Central memory CD8-positive, alpha-beta T cell (primary cell): ENCODE data around the gene PSMA7.
A peak's percentile ranks its signal among the peaks of the same experiment; 100 is the strongest.

Experiments used
- ATAC-seq: fragments of 150-1000 bp; cut with Tn5 transposase; replicated peaks from 2 replicates; pipeline ENCODE4 v1.10.0; 2022; ENCODE audit warnings: mild to moderate bottlenecking, moderate FRiP score, moderate number of reproducible peaks; ENCODE audit not compliant: poor library complexity, severe bottlenecking; ENCODE audit errors: extremely low read depth
- DNase-seq, 2 donors: peaks; one replicate each; pipeline ENCODE4 v3.0.0; 2021; ENCODE audit warnings: low spot score in 2 of 2
- H3K27ac Mint-ChIP-seq: one replicate; pipeline ENCODE4 v1.8.0; 2022; ENCODE audit warnings: low read depth, mild to moderate bottlenecking, moderate library complexity, mixed read lengths
- H3K27me3 Mint-ChIP-seq: one replicate; pipeline ENCODE4 v1.8.0; 2022; ENCODE audit warnings: mixed read lengths
- H3K36me3 Mint-ChIP-seq: one replicate; pipeline ENCODE4 v1.8.0; 2022; ENCODE audit warnings: mild to moderate bottlenecking, moderate library complexity, mixed read lengths; ENCODE audit not compliant: insufficient read depth
- H3K4me1 Mint-ChIP-seq: one replicate; pipeline ENCODE4 v1.8.0; 2022; ENCODE audit warnings: mixed read lengths
- H3K4me3 Mint-ChIP-seq: one replicate; pipeline ENCODE4 v1.8.0; 2022; ENCODE audit warnings: mild to moderate bottlenecking, moderate library complexity, mixed read lengths
- H3K9me3 Mint-ChIP-seq: one replicate; pipeline ENCODE4 v1.8.0; 2022; ENCODE audit warnings: mixed read lengths

The PSMA7 gene

GRCh38 chr20:62136283-62137091, 6.7 kb downstream of the PSMA7 start:
- Mint-ChIP-seq H3K27me3 (no peaks in the 10 kb centered on the region), H3K36me3 (peaks cover 76% of the 10 kb centered on the region), H3K4me3 (no peak overlapping the region), H3K9me3 (no peaks in the 10 kb centered on the region), H3K27ac (peak overlapping the region; percentile 33), H3K4me1 (peaks cover 42% of the 10 kb centered on the region)
- peak; percentile 57 to 63 for DNase-seq
- ATAC-seq, result peak; percentile 37

DNA sequence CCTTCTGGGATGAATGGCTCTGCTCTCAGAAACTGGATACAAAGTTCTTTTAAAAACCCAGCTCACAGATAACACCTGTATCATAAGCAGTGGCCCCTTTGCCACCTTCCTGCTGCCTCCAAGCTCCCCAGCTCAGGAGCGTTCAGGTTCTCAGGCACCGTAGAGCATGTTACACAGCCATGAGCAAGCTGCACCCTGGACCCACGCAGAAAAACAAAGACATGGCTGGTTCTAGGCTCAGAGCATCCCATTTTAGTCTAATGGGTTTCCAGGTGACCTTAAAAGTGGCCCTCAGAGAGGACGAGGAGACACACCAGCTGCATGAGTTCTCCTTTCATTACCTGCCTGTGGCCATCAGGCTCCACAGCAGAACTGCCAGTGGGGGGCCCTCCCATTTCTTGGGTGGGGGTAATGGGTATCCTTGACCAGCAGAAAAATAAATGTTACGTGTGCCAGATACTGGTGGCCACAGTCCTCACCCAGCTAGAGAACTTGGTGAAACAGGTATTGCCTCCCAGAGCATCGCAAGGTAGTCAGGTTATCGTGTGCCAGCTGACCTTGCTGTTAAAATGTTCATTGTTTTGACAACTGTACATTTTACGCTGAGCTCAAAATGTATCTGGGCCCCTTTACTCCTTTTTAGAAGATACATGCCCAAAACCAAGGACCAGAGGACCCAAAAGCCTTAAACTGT, 7.5 kb downstream of the PSMA7 start:
- H3K4me3 Mint-ChIP-seq, result no peak overlapping the region
- peaks cover 41% of the 10 kb centered on the region for H3K4me1 Mint-ChIP-seq
- no peak for ATAC-seq
- peaks cover 76% of the 10 kb centered on the region for H3K36me3 Mint-ChIP-seq
- no peaks in the 10 kb centered on the region for H3K27me3 Mint-ChIP-seq
- no peak for DNase-seq
- no peaks in the 10 kb centered on the region for H3K9me3 Mint-ChIP-seq
- H3K27ac Mint-ChIP-seq, result peak overlapping the region; percentile 38

DNA sequence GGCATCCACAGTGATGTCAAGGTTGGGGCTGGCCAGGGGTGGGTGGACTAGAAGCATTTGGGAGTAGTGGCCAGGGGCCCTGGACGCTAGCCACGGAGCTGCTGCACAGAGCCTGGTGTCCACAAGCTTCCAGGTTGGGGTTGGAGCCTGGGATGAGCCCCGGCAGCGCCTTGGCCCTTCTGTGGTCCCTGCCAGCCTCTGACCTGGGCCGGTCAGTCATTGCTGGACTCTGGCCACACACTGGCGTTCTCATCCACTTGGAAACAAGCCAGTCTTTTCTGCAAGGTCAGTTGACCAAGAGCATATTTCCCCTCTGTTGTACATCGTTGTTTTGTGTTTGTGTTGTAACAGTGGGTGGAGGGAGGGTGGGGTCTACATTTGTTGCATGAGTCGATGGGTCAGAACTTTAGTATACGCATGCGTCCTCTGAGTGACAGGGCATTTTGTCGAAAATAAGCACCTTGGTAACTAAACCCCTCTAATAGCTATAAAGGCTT, 8.4 kb downstream of the PSMA7 start:
- no peaks in the 10 kb centered on the region for H3K9me3 Mint-ChIP-seq
- DNase-seq, result no peak
- peaks cover 75% of the 10 kb centered on the region for H3K36me3 Mint-ChIP-seq
- H3K4me3 Mint-ChIP-seq, result no peak overlapping the region
- no peaks in the 10 kb centered on the region for H3K27me3 Mint-ChIP-seq
- peak overlapping the region; percentile 38 for H3K27ac Mint-ChIP-seq
- no peak for ATAC-seq
- H3K4me1 Mint-ChIP-seq, result peaks cover 37% of the 10 kb centered on the region

DNA sequence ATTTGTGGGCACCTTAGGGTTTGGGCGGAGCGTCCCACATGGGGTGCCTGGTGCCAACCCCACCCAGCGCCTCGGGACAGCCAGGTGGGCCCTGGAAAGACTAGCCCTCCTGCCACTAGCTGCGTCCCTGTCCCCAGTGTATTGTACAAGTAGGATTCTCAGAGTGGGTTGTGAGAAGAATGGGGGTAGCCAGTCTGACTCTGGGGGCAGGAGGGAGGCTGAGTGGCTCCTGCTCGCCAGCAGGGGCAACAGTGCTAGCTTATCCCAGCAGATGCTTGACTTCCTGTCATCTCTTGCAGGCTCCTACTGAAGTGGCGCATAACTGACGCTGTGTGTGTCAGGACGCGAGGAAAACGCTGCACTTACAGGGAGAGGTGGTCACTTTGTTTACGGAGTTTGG, 9.3 kb downstream of the PSMA7 start:
- ATAC-seq (no peak), DNase-seq (no peak)
- peaks cover 69% of the 10 kb centered on the region for H3K36me3 Mint-ChIP-seq
- H3K4me3 Mint-ChIP-seq, result no peak overlapping the region
- H3K27me3 Mint-ChIP-seq, result no peaks in the 10 kb centered on the region
- no peak overlapping the region for H3K27ac Mint-ChIP-seq
- peaks cover 37% of the 10 kb centered on the region for H3K4me1 Mint-ChIP-seq
- H3K9me3 Mint-ChIP-seq, result no peaks in the 10 kb centered on the region

DNA sequence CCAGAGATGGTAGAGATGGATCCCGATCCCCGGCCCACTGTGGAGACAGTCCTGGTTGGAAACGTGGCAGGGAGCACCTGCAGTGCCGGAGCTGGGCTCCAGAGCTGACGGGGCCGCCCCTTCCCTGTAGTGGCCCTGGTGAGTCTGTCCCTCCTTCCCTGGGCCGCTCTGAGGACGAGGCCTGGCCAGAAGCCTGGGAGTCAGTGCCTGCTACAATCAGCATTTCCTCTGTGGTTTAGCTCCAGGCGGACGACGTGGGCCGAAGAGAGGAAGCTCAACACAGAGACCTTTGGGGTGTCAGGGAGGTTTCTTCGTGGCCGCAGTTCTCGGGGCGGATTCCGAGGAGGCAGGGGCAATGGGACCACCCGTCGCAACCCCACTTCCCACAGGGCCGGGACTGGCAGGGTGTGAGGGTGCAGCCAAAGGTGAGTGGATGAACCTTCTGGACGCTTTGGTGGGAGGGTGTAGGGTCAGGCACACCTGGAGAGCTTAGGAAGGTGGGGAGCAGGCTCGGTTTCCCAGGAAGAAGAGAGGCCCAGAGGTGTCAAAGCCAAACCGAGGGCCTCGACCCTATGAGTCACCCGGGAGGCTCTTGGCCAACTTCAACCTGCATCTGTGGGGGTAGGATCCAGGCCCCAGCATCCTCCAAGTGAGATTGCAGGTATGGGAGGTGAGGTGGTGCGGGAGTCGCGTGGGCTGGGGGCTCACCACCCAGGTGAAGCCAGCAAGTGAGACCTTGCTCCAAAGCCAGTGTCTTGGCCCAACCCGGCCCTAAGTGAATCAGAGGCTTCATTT, 9.9 kb downstream of the PSMA7 start:
- H3K27me3 Mint-ChIP-seq, result no peaks in the 10 kb centered on the region
- peak overlapping the region; percentile 89 for H3K27ac Mint-ChIP-seq
- no peaks in the 10 kb centered on the region for H3K9me3 Mint-ChIP-seq
- no peak for DNase-seq
- H3K36me3 Mint-ChIP-seq, result peaks cover 66% of the 10 kb centered on the region
- peaks cover 43% of the 10 kb centered on the region for H3K4me1 Mint-ChIP-seq
- peak overlapping the region; percentile 48 for H3K4me3 Mint-ChIP-seq
- no peak for ATAC-seq

- ATAC-seq, result no peak
- peak overlapping the region; percentile 89 for H3K27ac Mint-ChIP-seq
- H3K27me3 Mint-ChIP-seq, result no peaks in the 10 kb centered on the region
- H3K4me1 Mint-ChIP-seq, result peaks cover 42% of the 10 kb centered on the region
- no peaks in the 10 kb centered on the region for H3K9me3 Mint-ChIP-seq
- no peak for DNase-seq
- H3K4me3 Mint-ChIP-seq, result peak overlapping the region; percentile 15
- H3K36me3 Mint-ChIP-seq, result peaks cover 63% of the 10 kb centered on the region
These were observed 10.8 kb downstream of the PSMA7 start for GRCh38 chr20:62132421-62132820.

DNA sequence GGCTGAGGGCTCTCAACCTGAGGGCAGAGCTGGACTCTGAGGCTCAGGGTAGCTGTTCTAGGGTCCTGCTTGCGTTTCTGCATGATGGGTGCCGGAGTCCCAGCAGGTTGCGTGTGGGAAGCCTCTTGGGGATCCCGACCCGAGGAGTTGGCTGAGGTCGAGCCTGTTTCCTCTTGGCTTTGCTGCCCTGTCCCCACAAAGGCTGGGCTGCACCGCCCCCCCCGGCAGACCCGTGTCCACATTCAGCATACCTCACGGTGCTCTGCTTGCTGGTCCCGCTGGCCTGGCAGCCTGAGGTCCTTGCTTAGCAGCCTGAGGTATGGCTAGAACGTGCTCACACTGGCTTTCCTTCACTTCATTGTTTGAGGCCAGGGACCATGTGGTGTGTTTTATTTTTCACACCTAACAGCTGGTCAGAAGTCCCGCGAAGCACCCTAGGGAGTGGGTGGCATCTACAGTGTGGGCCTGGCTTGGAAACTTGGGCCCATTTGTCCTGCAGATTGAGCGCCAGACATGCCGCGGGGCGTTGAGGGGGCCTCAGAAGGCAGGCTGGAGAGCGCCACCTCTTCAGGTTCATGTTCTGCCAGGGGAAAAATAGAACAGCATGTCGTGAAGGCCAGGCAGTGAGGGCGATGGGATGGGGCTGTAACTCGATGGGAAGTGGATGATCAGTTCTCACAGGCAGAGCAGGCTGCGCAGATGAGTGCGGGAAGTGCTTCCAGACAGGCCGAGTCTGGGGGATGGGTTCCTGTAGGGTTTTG, 11.5 kb downstream of the PSMA7 start:
- peak overlapping the region; percentile 15 for H3K4me3 Mint-ChIP-seq
- no peaks in the 10 kb centered on the region for H3K27me3 Mint-ChIP-seq
- peak overlapping the region; percentile 89 for H3K27ac Mint-ChIP-seq
- H3K4me1 Mint-ChIP-seq, result peaks cover 37% of the 10 kb centered on the region
- H3K9me3 Mint-ChIP-seq, result no peaks in the 10 kb centered on the region
- DNase-seq, result no peak
- no peak for ATAC-seq
- H3K36me3 Mint-ChIP-seq, result peaks cover 59% of the 10 kb centered on the region

- no peak overlapping the region for H3K4me3 Mint-ChIP-seq
- H3K4me1 Mint-ChIP-seq, result peaks cover 31% of the 10 kb centered on the region
- ATAC-seq (no peak), DNase-seq (no peak)
- peak overlapping the region; percentile 65 for H3K27ac Mint-ChIP-seq
- no peaks in the 10 kb centered on the region for H3K27me3 Mint-ChIP-seq
- H3K9me3 Mint-ChIP-seq, result no peaks in the 10 kb centered on the region
- H3K36me3 Mint-ChIP-seq, result peaks cover 53% of the 10 kb centered on the region
These were observed 13.3 kb downstream of the PSMA7 start for GRCh38 chr20:62129731-62130531.

DNA sequence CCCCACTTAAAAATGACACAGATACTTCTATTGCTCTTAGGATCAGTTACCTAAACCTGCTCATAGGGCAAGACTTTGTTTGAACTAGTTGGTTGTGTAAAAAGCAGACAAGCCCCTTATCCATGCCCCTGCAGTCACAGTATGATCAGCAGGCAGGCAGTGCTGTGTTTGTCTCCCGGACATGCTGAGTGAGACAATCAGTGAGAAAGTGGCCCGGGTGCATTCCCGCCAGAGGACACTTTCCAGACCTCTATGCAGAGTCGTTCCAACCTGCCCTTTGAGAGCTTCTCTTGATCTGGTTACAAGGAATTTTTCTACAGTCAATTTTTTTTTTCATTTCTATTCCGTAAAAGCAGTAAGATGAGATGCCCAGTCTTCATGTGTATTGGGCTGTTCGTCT, 14.7 kb downstream of the PSMA7 start:
- Mint-ChIP-seq H3K27ac (no peak overlapping the region), H3K4me3 (no peak overlapping the region), H3K36me3 (peaks cover 47% of the 10 kb centered on the region), H3K27me3 (no peaks in the 10 kb centered on the region), H3K4me1 (peaks cover 45% of the 10 kb centered on the region), H3K9me3 (no peaks in the 10 kb centered on the region)
- ATAC-seq (no peak), DNase-seq (no peak)

- Mint-ChIP-seq H3K27ac (peak overlapping the region; percentile 14), H3K36me3 (peaks cover 43% of the 10 kb centered on the region), H3K27me3 (no peaks in the 10 kb centered on the region), H3K9me3 (no peaks in the 10 kb centered on the region), H3K4me1 (peaks cover 48% of the 10 kb centered on the region), H3K4me3 (no peak overlapping the region)
- ATAC-seq (no peak), DNase-seq (no peak)
These were observed 15.4 kb downstream of the PSMA7 start for GRCh38 chr20:62127799-62128198.

DNA sequence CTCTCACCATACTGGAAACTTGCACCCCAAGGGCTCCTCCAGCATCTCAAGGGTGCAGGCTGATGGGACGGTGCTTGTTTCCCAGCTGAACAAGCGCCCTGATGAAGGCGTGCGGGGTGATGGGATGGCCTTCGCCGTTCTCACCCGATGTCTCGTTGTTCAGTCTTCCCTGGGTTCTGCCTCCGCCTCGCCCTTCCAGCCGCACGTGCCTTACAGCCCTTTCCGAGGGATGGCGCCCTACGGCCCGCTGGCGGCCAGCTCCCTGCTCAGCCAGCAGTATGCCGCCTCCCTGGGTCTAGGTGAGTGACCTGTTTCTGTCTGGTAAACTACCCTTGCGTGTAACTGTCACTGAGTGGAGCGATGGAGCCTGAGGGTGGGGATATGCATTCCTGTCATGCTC, 17.1 kb downstream of the PSMA7 start:
- DNase-seq (no peak), ATAC-seq (no peak)
- H3K4me1 Mint-ChIP-seq, result peaks cover 41% of the 10 kb centered on the region
- no peaks in the 10 kb centered on the region for H3K9me3 Mint-ChIP-seq
- H3K36me3 Mint-ChIP-seq, result peaks cover 38% of the 10 kb centered on the region
- no peaks in the 10 kb centered on the region for H3K27me3 Mint-ChIP-seq
- no peak overlapping the region for H3K27ac Mint-ChIP-seq
- H3K4me3 Mint-ChIP-seq, result no peak overlapping the region
